Thoracic aorta (tissue), 2 donors: ENCODE data around the gene RDH13. TPM values are rescaled to one million over a fixed set of nuclear protein-coding genes. Genes with fewer than 3 reads are reported as not detected.
"Not testable (repeated sequence)": the region's sequence is repeated elsewhere in the genome, so short reads cannot be mapped to it uniquely, and the experiment has no call there.

Source experiments
- ATAC-seq: fragments of 150-250 bp; one replicate; pipeline ENCODE4 v1.8.0; 2017; ENCODE audit warnings: low read depth; ENCODE audit not compliant: insufficient number of reproducible peaks, low FRiP score
- DNase-seq: peaks from one replicate; pipeline ENCODE4 v3.0.0-alpha.2; 2020; ENCODE audit warnings: low spot score
- H3K27ac ChIP-seq, 2 donors: fragments of 200-600 bp; sonication (generic); 1 replicate in 1 of 2; 2 replicates in 1 of 2; pipeline ENCODE4 v1.5.1; 2016; ENCODE audit warnings: mild to moderate bottlenecking in 2 of 2, moderate library complexity in 2 of 2
- H3K27me3 ChIP-seq: fragments of 200-600 bp; sonication (generic); replicated peaks from 2 replicates; pipeline ENCODE4 v1.6.0; 2016; ENCODE audit warnings: mild to moderate bottlenecking; ENCODE audit not compliant: insufficient read depth
- H3K36me3 ChIP-seq: fragments of 200-600 bp; sonication (generic); one replicate; pipeline ENCODE4 v1.5.1; 2016
- H3K4me1 ChIP-seq, 2 donors: fragments of 200-600 bp; sonication (generic); 1 replicate in 1 of 2; 2 replicates in 1 of 2; pipeline versions ENCODE4 v1.5.1 to v1.6.0; 2016; ENCODE audit warnings: low read depth in 2 of 2, mild to moderate bottlenecking in 1 of 2; ENCODE audit not compliant: control insufficient read depth in 1 of 2
- H3K4me3 ChIP-seq: fragments of 200-600 bp; sonication (generic); 2 replicates; pipeline ENCODE4 v1.5.1; 2016; ENCODE audit warnings: mild to moderate bottlenecking
- H3K9me3 ChIP-seq: fragments of 200-600 bp; sonication (generic); 2 replicates; pipeline ENCODE4 v1.5.1; 2016
- total RNA-seq, 2 donors: library from RNA; depleted of rRNA; stranded (reverse); fragments of >200 nt; gene quantifications; one replicate each; pipeline versions ENCODE4 v1.1.0 to v1.2.3, GENCODE V29; 2016
- TF ChIP-seq, protein P1 (sequence below): fragments of 200-600 bp; sonication (generic); IDR thresholded peaks from one replicate; pipeline ENCODE4 v1.5.1; 2019; ENCODE audit warnings: antibody characterized with exemption

The RDH13 gene
- total RNA-seq, 2 donors from 2014 or later = 22.2 to 23.6 TPM

DNA sequence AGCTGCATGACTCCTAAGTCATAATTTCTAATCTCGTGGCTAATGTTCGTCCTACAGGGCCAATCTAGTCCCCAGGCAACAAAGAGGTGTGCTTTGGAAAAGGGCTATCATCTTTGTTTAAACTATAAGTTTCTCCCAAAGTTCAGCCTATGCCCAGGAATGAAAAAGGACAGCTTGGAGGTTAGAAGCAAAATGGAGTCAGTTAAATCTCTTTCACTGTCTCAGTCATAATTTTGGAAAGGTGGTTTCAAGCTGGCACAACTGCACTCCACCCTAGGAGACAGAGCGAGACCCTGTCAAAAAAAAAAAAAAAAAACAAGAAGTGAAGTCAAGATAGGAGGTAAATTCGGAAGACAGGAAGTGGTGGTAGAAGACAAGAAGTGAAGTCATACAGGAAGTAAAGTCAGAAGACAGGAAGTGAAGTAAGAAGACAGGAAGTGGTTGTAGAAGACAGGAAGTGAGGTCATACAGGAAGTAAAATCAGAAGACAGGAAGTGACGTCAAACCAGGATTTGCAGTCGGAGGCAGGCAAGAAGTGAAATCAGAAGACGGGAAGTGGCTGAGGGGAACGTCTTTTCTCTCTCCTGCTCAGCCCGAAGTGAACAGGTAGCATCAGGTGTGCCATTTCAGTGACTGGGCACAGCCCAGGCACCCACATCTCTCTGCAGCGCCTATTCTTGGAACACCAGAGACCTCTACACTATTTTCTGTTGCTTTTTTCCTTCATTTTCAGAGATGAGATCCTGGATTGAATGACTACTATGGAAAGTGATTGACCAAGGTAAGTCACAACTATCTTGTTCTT, 57.1 kb downstream of the RDH13 start:
- Histone ChIP-seq H3K4me3 (peak overlapping the region; percentile 69), H3K4me1 (peaks cover 0 to 4% of the 10 kb centered on the region in 2 donors), H3K27ac (no peak overlapping the region), H3K36me3 (no peaks in the 10 kb centered on the region), H3K27me3 (no peaks in the 10 kb centered on the region), H3K9me3 (no peaks in the 10 kb centered on the region)
- TF ChIP-seq, protein P1, sequence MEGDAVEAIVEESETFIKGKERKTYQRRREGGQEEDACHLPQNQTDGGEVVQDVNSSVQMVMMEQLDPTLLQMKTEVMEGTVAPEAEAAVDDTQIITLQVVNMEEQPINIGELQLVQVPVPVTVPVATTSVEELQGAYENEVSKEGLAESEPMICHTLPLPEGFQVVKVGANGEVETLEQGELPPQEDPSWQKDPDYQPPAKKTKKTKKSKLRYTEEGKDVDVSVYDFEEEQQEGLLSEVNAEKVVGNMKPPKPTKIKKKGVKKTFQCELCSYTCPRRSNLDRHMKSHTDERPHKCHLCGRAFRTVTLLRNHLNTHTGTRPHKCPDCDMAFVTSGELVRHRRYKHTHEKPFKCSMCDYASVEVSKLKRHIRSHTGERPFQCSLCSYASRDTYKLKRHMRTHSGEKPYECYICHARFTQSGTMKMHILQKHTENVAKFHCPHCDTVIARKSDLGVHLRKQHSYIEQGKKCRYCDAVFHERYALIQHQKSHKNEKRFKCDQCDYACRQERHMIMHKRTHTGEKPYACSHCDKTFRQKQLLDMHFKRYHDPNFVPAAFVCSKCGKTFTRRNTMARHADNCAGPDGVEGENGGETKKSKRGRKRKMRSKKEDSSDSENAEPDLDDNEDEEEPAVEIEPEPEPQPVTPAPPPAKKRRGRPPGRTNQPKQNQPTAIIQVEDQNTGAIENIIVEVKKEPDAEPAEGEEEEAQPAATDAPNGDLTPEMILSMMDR = no peak
- DNase-seq (no peak), ATAC-seq (no peak)

DNA sequence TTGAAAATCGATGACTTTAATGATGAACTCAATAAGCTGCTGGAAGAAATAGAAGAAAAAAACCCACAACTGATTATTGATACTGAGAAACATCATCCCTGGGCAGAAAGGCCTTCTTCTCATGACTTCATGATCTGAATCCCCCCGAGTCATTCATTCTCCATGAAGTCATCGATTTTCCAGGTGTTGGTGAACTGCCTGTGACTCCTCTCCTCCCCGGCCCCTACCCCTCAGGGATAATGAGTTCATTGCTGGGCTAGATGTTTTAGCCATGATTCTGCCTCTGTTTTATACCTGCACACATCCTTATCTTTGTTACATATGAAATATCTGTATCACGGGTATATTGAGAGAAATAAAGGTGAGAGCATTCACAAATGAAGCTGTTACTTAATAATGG, 62.2 kb downstream of the RDH13 start:
- DNase-seq (no peak), ATAC-seq (no peak)
- Histone ChIP-seq H3K9me3 (no peaks in the 10 kb centered on the region), H3K4me3 (no peak overlapping the region), H3K27ac (no peak overlapping the region), H3K27me3 (no peaks in the 10 kb centered on the region), H3K36me3 (no peaks in the 10 kb centered on the region), H3K4me1 (no peaks in the 10 kb centered on the region)
- TF ChIP-seq, protein P1 = no peak

DNA sequence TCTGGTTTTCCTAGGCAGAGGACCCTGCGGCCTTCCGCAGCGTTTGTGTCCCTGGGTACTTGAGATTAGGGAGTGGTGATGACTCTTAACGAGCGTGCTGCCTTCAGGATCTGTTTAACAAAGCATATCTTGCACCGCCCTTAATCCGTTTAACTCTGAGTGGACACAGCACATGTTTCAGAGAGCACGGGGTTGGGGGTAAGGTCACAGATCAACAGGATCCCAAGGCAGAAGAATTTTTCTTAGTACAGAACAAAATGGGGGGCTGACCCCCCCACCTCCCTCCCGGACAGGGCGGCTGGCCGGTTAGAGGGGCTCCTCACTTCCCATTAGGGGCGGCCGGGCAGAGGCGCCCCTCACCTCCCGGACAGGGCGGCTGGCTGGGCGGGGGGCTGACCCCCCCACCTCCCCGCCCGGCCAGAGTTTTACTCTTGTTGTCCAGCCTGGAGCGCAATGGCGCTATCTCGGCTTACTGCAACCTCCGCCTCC, 64.2 kb downstream of the RDH13 start:
- not testable (repeated sequence) for ATAC-seq, H3K4me1 ChIP-seq, H3K9me3 ChIP-seq, H3K27me3 ChIP-seq, DNase-seq, H3K4me3 ChIP-seq, H3K36me3 ChIP-seq, H3K27ac ChIP-seq

DNA sequence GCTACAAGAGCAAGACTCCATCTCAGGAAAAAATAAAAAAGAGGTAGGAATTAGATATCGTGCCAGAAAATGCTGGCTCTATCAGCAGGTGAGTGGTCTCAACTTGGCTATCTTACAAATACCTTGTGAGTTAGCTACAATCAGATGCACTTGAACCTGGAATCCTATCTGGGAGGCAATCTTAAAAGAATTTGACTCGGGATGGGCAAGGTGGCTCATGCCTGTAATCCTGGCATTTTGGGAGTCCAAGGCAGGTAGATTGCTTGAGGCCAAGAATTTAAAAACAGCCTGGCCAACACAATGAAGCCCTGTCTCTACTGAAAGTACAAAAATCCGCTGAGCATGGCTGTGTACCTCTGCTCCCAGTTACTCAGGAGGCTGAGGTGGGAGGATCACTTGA, 67.4 kb downstream of the RDH13 start:
- H3K27me3 ChIP-seq = no peaks in the 10 kb centered on the region
- no peak overlapping the region for H3K4me3 ChIP-seq
- H3K4me1 ChIP-seq = no peaks in the 10 kb centered on the region
- ATAC-seq = no peak
- TF ChIP-seq, protein P1 = no peak
- H3K27ac ChIP-seq = no peak overlapping the region
- no peak for DNase-seq
- no peaks in the 10 kb centered on the region for H3K36me3 ChIP-seq
- no peaks in the 10 kb centered on the region for H3K9me3 ChIP-seq

Other genes with a start within 250 kb of the RDH13 start
- not detected for gene KIR3DL1, start 246.7 kb downstream of the RDH13 start, total RNA-seq
- gene KIR2DS4, start 230.5 kb downstream of the RDH13 start, total RNA-seq = not detected
- not detected for gene KIR3DL2, start 212.7 kb downstream of the RDH13 start, total RNA-seq
- 1 to 10 TPM in 1 of 2 donors, under 1 TPM in 1; 0.68 to 7.1 TPM for gene FCAR, start 188.9 kb downstream of the RDH13 start, total RNA-seq
- 1 to 10 TPM in 1 of 2 donors, not detected in 1; 2.2 TPM for gene NCR1, start 157.0 kb downstream of the RDH13 start, total RNA-seq
- not detected for gene NLRP7, start 115.6 kb downstream of the RDH13 start, total RNA-seq
- 1 to 10 TPM in 1 of 2 donors, under 1 TPM in 1; 0.41 to 1.7 TPM for gene NLRP2, start 96.8 kb downstream of the RDH13 start, total RNA-seq
- gene GP6, start 24.9 kb downstream of the RDH13 start, total RNA-seq = not detected
- 10 to 100 TPM in 1 of 2 donors, 1 to 10 TPM in 1; 5.4 to 16.3 TPM for gene EPS8L1, start 12.7 kb upstream of the RDH13 start, total RNA-seq
- gene PPP1R12C, start 54.5 kb upstream of the RDH13 start, total RNA-seq = 100 to 1,000 TPM; 194 to 250 TPM
- not detected for gene TNNT1, start 86.1 kb upstream of the RDH13 start, total RNA-seq
- gene TNNI3, start 94.6 kb upstream of the RDH13 start, total RNA-seq = not detected
- not detected for gene DNAAF3, start 103.5 kb upstream of the RDH13 start, total RNA-seq
- gene SYT5, start 117.1 kb upstream of the RDH13 start, total RNA-seq = not detected
- gene PTPRH, start 146.4 kb upstream of the RDH13 start, total RNA-seq = 1 to 10 TPM in 1 of 2 donors, under 1 TPM in 1; 0.14 to 1.1 TPM
- gene TMEM86B, start 165.6 kb upstream of the RDH13 start, total RNA-seq = 1 to 10 TPM; 2.4 to 4.8 TPM
- 10 to 100 TPM; 46.7 to 52.3 TPM for gene PPP6R1, start 195.9 kb upstream of the RDH13 start, total RNA-seq
- gene HSPBP1, start 217.0 kb upstream of the RDH13 start, total RNA-seq = 10 to 100 TPM; 26.8 to 26.9 TPM
- 10 to 100 TPM; 10.8 to 16.7 TPM for gene BRSK1, start 220.8 kb upstream of the RDH13 start, total RNA-seq